Lung microvascular endothelial cell (primary cell): Measurements from ENCODE around the gene IFI27L2. TPM values are rescaled to one million over a fixed set of nuclear protein-coding genes. Genes with fewer than 3 reads are reported as not detected.

Source experiments
- DNase-seq, 2 donors: peaks; one replicate each; pipeline versions ENCODE4 v3.0.0 to v3.0.0-alpha.2; 2010; ENCODE audit warnings: low read depth in 2 of 2
- total RNA-seq: library from RNA; depleted of rRNA; stranded (reverse); fragments of >200 nt; gene quantifications from 2 replicates; pipeline ENCODE4 v1.2.1, GENCODE V29; 2014

The IFI27L2 gene
- total RNA-seq, 1 donor from 2014 or later: 9.3 TPM

GRCh38 chr14:94102768-94103482, 26.5 kb downstream of the IFI27L2 start:
- DNase-seq: no peak

GRCh38 chr14:94101748-94102147, 27.7 kb downstream of the IFI27L2 start:
- no peak for DNase-seq

- peak in 1 of 2 donors; percentile 50 for DNase-seq
Measured at GRCh38 chr14:94100847-94101246, 28.6 kb downstream of the IFI27L2 start.

GRCh38 chr14:94099006-94099405, 30.4 kb downstream of the IFI27L2 start:
- DNase-seq: no peak

- DNase-seq: no peak
Measured at GRCh38 chr14:94098326-94098992, 30.9 kb downstream of the IFI27L2 start.

- no peak for DNase-seq
Measured at GRCh38 chr14:94097091-94097490, 32.3 kb downstream of the IFI27L2 start.

- DNase-seq: no peak
Measured at GRCh38 chr14:94093418-94093817, 36.0 kb downstream of the IFI27L2 start.

GRCh38 chr14:94089479-94089878, 39.9 kb downstream of the IFI27L2 start:
- no peak for DNase-seq

GRCh38 chr14:94088516-94088915, 40.9 kb downstream of the IFI27L2 start:
- no peak for DNase-seq

- DNase-seq: no peak
Measured at GRCh38 chr14:94087891-94088290, 41.5 kb downstream of the IFI27L2 start.

GRCh38 chr14:94081386-94081820, 48.0 kb downstream of the IFI27L2 start:
- peak in 1 of 2 donors; percentile 24 for DNase-seq

GRCh38 chr14:94080621-94081385, 48.6 kb downstream of the IFI27L2 start, which contains the start of the genes DDX24 and IFI27L1:
TSS of gene DDX24 (minus strand) at chr14:94081202. CDS start at chr14:94079742, 1,460 bp downstream.
TSS of gene IFI27L1 (plus strand) at chr14:94081310. CDS start at chr14:94096938, 15,628 bp downstream.
- peak; percentile 96 for DNase-seq

GRCh38 chr14:94079891-94080620, 49.3 kb downstream of the IFI27L2 start:
- DNase-seq: peak; percentile 60 to 72

- DNase-seq: no peak
Measured at GRCh38 chr14:94077823-94078222, 51.6 kb downstream of the IFI27L2 start.

Other genes with a start within 250 kb of the IFI27L2 start
- not detected in 2 replicates for gene FAM181A, start 202.3 kb downstream of the IFI27L2 start, total RNA-seq
- not detected in 2 replicates for gene ASB2, start 153.0 kb downstream of the IFI27L2 start, total RNA-seq
- not detected in 2 replicates for gene CCDC197, start 132.3 kb downstream of the IFI27L2 start, total RNA-seq
- 0.40 and 0.44 TPM in 2 replicates for gene OTUB2, start 103.3 kb downstream of the IFI27L2 start, total RNA-seq
- 53.8 and 79.8 TPM in 2 replicates for gene DDX24, start 48.4 kb downstream of the IFI27L2 start, total RNA-seq
- gene IFI27L1, start 48.3 kb downstream of the IFI27L2 start, total RNA-seq: 8.3 and 14.2 TPM in 2 replicates
- 7.9 and 78.0 TPM in 2 replicates for gene IFI27, start 18.9 kb downstream of the IFI27L2 start, total RNA-seq
- gene PPP4R4, start 44.7 kb upstream of the IFI27L2 start, total RNA-seq: under 0.01 TPM in 1 of 2 replicates, not detected in the other
- gene SERPINA10, start 163.7 kb upstream of the IFI27L2 start, total RNA-seq: not detected in 2 replicates
- not detected in 2 replicates for gene SERPINA6, start 193.7 kb upstream of the IFI27L2 start, total RNA-seq
- gene SERPINA2, start 237.1 kb upstream of the IFI27L2 start, total RNA-seq: not detected in 2 replicates